Mesothelial cell of epicardium (in vitro differentiated cells): Measurements from ENCODE around the gene PTGER4. TPM values are rescaled to one million over a fixed set of nuclear protein-coding genes. Genes with fewer than 3 reads are reported as not detected.
A peak's percentile ranks its signal among the peaks of the same experiment; 100 is the strongest.
"Not testable (repeated sequence)": the region's sequence is repeated elsewhere in the genome, so short reads cannot be mapped to it uniquely, and the experiment has no call there.

Source experiments
- DNase-seq, 2 experiments: peaks; one replicate each; pipeline ENCODE4 v3.0.0; 2021; ENCODE audit warnings: low spot score in 2 of 2; ENCODE audit not compliant: unreplicated experiment in 2 of 2
- H3K27ac Mint-ChIP-seq: 2 replicates; pipeline ENCODE4 v1.8.0; 2021; ENCODE audit warnings: mixed read lengths
- H3K27me3 Mint-ChIP-seq: 2 replicates; pipeline ENCODE4 v1.8.0; 2021; ENCODE audit warnings: low read depth, mixed read lengths
- H3K36me3 Mint-ChIP-seq: 2 replicates; pipeline ENCODE4 v1.8.0; 2021; ENCODE audit warnings: mixed read lengths
- H3K4me1 Mint-ChIP-seq: 2 replicates; pipeline ENCODE4 v1.8.0; 2021; ENCODE audit warnings: mixed read lengths
- H3K4me3 Mint-ChIP-seq: 2 replicates; pipeline ENCODE4 v1.8.0; 2021; ENCODE audit warnings: mild to moderate bottlenecking, moderate library complexity, mixed read lengths
- H3K9me3 Mint-ChIP-seq: 2 replicates; pipeline ENCODE4 v1.8.0; 2021; ENCODE audit warnings: mixed read lengths
- total RNA-seq: library from RNA; stranded (reverse); gene quantifications from 3 replicates; pipeline ENCODE4 v1.2.1, GENCODE V29; 2021
- TF ChIP-seq, protein P1 (sequence below): fragments of 200-600 bp; sonication (generic); IDR thresholded peaks from one replicate; pipeline ENCODE4 v1.5.0; 2021; ENCODE audit warnings: antibody characterized with exemption; ENCODE audit not compliant: unreplicated experiment

The PTGER4 gene
- total RNA-seq, 1 donor from 2014 or later = 40.0 TPM

GRCh38 chr5:40717281-40717680 lies 37.6 kb downstream of the PTGER4 start:
- Mint-ChIP-seq H3K9me3 (peaks cover 28% of the 10 kb centered on the region), H3K4me1 (peaks cover 2% of the 10 kb centered on the region), H3K27me3 (no peaks in the 10 kb centered on the region), H3K4me3 (no peak overlapping the region), H3K36me3 (peaks cover 45% of the 10 kb centered on the region), H3K27ac (no peak overlapping the region)
- TF ChIP-seq, protein P1, sequence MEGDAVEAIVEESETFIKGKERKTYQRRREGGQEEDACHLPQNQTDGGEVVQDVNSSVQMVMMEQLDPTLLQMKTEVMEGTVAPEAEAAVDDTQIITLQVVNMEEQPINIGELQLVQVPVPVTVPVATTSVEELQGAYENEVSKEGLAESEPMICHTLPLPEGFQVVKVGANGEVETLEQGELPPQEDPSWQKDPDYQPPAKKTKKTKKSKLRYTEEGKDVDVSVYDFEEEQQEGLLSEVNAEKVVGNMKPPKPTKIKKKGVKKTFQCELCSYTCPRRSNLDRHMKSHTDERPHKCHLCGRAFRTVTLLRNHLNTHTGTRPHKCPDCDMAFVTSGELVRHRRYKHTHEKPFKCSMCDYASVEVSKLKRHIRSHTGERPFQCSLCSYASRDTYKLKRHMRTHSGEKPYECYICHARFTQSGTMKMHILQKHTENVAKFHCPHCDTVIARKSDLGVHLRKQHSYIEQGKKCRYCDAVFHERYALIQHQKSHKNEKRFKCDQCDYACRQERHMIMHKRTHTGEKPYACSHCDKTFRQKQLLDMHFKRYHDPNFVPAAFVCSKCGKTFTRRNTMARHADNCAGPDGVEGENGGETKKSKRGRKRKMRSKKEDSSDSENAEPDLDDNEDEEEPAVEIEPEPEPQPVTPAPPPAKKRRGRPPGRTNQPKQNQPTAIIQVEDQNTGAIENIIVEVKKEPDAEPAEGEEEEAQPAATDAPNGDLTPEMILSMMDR = no peak
- DNase-seq = no peak

DNA sequence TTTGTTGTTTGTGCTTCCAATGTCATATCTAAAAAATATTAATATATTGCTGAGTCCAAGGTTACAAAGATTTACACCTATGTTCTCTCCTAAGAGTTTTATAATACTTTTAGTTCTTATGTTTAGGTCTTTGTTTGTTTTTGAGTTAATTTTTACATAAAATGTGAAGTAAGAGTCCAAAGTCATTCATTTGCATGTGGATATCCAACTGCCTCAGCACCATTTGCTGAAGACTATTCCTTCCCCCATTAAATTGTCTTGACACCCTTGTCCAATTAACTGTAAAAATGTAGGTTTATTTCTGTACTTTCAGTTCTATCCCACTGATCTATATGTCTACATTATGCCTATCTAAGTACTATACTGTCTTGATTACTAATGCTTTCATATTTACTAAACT lies 40.4 kb downstream of the PTGER4 start:
- H3K36me3 Mint-ChIP-seq = peaks cover 55% of the 10 kb centered on the region
- DNase-seq = no peak
- no peak overlapping the region for H3K27ac Mint-ChIP-seq
- TF ChIP-seq, protein P1 = no peak
- H3K4me3 Mint-ChIP-seq = no peak overlapping the region
- H3K9me3 Mint-ChIP-seq = peaks cover 34% of the 10 kb centered on the region
- H3K27me3 Mint-ChIP-seq = no peaks in the 10 kb centered on the region
- H3K4me1 Mint-ChIP-seq = peaks cover 2% of the 10 kb centered on the region

GRCh38 chr5:40722497-40722911 lies 42.8 kb downstream of the PTGER4 start:
- peaks cover 37% of the 10 kb centered on the region for H3K9me3 Mint-ChIP-seq
- DNase-seq, H3K4me3 Mint-ChIP-seq, H3K27ac Mint-ChIP-seq, H3K4me1 Mint-ChIP-seq, H3K27me3 Mint-ChIP-seq: not testable (repeated sequence)
- H3K36me3 Mint-ChIP-seq = peaks cover 57% of the 10 kb centered on the region

- Mint-ChIP-seq H3K4me3 (no peak overlapping the region), H3K27me3 (no peaks in the 10 kb centered on the region), H3K9me3 (no peaks in the 10 kb centered on the region), H3K4me1 (peaks cover 21% of the 10 kb centered on the region), H3K27ac (no peak overlapping the region), H3K36me3 (peaks cover 4% of the 10 kb centered on the region)
- DNase-seq = no peak
- TF ChIP-seq, protein P1 = no peak
Measured at GRCh38 chr5:40733434-40733833, 53.7 kb downstream of the PTGER4 start.

DNA sequence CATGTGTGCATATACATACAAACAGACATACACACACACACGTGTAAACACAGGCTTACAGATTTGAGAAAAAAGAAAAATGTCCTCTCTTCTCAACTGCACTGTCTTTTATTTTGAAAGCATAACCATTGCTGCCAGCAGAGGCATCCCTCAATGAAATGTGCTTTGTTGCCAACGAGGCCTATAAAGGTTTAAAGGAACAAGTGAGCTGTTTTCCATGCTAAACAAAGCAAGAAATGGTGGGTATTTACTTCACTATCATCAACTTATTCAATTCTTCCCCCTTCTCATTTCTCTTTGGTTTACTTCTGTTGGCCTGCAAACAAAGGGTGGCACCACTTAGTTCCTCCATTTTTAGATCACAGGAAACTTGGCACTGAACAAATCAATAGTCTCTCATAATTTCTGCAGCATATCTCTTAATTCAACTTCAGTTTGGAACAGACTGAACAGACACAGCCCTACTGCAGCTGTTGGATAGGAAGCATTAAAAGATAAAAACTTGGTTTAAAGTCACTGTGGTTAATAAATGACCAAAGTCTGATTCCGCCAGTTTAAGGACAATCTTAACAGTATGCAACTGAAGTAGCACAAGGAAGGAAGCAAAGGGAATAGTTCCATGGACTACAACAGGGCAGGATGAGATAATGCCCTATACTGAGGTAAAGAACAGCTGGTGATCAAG lies 54.3 kb downstream of the PTGER4 start:
- no peak for DNase-seq
- Mint-ChIP-seq H3K9me3 (peaks cover 4% of the 10 kb centered on the region), H3K36me3 (peaks cover 7% of the 10 kb centered on the region), H3K27ac (peak overlapping the region; percentile 26), H3K27me3 (no peaks in the 10 kb centered on the region), H3K4me3 (no peak overlapping the region), H3K4me1 (peaks cover 21% of the 10 kb centered on the region)
- TF ChIP-seq, protein P1 = no peak

GRCh38 chr5:40734986-40735385 lies 55.3 kb downstream of the PTGER4 start:
- Mint-ChIP-seq H3K4me1 (peaks cover 21% of the 10 kb centered on the region), H3K36me3 (peaks cover 13% of the 10 kb centered on the region), H3K27ac (peak overlapping the region; percentile 3), H3K27me3 (no peaks in the 10 kb centered on the region), H3K9me3 (peaks cover 8% of the 10 kb centered on the region), H3K4me3 (no peak overlapping the region)
- DNase-seq = no peak
- TF ChIP-seq, protein P1 = no peak
